ENCODE results near the gene SHC1.
A peak's percentile ranks its signal among the peaks of the same experiment; 100 is the strongest.

Gene SHC1

DNA sequence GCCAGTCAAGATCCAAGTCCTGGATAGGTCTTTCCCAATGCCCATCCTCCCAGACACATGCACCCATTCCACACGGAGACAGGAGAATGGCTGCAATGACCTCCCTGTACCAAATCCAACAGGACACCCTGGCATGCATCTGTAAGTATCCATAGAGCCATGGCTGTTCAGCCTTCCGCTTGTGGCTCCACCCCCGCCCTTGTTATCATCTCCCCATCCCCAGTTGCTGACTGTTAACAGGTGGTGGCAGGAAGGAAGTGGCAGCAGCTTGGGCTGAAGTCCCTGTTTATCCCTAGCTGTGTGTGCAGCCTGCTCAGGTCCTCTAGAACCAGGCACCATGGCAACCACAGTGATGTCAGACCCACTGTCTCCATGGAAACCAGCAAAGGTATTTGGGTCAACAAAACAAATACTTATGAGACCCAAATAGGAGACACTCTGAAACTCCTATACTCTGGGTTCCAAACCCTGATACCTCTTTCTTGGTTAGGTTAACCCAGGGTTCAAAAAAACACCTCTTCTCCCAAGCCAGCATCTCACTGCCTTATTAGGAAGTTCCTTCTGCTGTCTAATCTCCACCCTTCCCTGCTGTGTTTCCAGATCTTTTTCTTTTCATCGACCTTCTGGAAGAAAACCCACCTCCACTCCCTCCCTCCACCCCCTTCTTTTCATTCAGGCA lies 15.4 kb downstream of the SHC1 start (continued):
- TF ChIP-seq, protein P1, sequence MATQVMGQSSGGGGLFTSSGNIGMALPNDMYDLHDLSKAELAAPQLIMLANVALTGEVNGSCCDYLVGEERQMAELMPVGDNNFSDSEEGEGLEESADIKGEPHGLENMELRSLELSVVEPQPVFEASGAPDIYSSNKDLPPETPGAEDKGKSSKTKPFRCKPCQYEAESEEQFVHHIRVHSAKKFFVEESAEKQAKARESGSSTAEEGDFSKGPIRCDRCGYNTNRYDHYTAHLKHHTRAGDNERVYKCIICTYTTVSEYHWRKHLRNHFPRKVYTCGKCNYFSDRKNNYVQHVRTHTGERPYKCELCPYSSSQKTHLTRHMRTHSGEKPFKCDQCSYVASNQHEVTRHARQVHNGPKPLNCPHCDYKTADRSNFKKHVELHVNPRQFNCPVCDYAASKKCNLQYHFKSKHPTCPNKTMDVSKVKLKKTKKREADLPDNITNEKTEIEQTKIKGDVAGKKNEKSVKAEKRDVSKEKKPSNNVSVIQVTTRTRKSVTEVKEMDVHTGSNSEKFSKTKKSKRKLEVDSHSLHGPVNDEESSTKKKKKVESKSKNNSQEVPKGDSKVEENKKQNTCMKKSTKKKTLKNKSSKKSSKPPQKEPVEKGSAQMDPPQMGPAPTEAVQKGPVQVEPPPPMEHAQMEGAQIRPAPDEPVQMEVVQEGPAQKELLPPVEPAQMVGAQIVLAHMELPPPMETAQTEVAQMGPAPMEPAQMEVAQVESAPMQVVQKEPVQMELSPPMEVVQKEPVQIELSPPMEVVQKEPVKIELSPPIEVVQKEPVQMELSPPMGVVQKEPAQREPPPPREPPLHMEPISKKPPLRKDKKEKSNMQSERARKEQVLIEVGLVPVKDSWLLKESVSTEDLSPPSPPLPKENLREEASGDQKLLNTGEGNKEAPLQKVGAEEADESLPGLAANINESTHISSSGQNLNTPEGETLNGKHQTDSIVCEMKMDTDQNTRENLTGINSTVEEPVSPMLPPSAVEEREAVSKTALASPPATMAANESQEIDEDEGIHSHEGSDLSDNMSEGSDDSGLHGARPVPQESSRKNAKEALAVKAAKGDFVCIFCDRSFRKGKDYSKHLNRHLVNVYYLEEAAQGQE (tag by site-specific recombination; IDR thresholded peaks at IDR 0.05) = no peak
- peak; percentile 54; the same call in 1 of the 2 replicates for TF ChIP-seq YY2 (tag by site-specific recombination; IDR thresholded peaks at IDR 0.05)
- peak; percentile 98 for TF ChIP-seq SCRT2 (tag by site-specific recombination; IDR thresholded peaks at IDR 0.05)
- TF ChIP-seq GLIS1 (tag by site-specific recombination; IDR thresholded peaks at IDR 0.05) = no peak
- no peak for TF ChIP-seq RBAK (tag by site-specific recombination; IDR thresholded peaks at IDR 0.05)
- TF ChIP-seq, protein P2, sequence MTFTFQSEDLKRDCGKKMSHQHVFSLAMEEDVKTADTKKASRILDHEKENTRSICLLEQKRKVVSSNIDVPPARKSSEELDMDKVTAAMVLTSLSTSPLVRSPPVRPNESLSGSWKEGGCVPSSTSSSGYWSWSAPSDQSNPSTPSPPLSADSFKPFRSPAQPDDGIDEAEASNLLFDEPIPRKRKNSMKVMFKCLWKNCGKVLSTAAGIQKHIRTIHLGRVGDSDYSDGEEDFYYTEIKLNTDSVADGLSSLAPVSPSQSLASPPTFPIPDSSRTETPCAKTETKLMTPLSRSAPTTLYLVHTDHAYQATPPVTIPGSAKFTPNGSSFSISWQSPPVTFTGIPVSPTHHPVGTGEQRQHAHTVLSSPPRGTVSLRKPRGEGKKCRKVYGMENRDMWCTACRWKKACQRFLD (tag by site-specific recombination; IDR thresholded peaks at IDR 0.05) = no peak
- 0 out of 2 replicates have a peak, but pooled peaks have one; percentile 21 for TF ChIP-seq ZFHX2 (tag by site-specific recombination; conservative IDR thresholded peaks at IDR 0.05)
- TF ChIP-seq, protein P3, sequence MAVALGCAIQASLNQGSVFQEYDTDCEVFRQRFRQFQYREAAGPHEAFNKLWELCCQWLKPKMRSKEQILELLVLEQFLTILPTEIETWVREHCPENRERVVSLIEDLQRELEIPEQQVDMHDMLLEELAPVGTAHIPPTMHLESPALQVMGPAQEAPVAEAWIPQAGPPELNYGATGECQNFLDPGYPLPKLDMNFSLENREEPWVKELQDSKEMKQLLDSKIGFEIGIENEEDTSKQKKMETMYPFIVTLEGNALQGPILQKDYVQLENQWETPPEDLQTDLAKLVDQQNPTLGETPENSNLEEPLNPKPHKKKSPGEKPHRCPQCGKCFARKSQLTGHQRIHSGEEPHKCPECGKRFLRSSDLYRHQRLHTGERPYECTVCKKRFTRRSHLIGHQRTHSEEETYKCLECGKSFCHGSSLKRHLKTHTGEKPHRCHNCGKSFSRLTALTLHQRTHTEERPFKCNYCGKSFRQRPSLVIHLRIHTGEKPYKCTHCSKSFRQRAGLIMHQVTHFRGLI (tag by site-specific recombination; IDR thresholded peaks at IDR 0.05) = no peak
- TF ChIP-seq ZNF174 (tag by site-specific recombination; IDR thresholded peaks at IDR 0.05) = no peak
- peak; percentile 40 for TF ChIP-seq ZNF366 (tag by site-specific recombination; conservative IDR thresholded peaks at IDR 0.05)
- TF ChIP-seq, protein P4, sequence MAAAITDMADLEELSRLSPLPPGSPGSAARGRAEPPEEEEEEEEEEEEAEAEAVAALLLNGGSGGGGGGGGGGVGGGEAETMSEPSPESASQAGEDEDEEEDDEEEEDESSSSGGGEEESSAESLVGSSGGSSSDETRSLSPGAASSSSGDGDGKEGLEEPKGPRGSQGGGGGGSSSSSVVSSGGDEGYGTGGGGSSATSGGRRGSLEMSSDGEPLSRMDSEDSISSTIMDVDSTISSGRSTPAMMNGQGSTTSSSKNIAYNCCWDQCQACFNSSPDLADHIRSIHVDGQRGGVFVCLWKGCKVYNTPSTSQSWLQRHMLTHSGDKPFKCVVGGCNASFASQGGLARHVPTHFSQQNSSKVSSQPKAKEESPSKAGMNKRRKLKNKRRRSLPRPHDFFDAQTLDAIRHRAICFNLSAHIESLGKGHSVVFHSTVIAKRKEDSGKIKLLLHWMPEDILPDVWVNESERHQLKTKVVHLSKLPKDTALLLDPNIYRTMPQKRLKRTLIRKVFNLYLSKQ (tag by site-specific recombination; IDR thresholded peaks at IDR 0.05; ENCODE audit: borderline replicate concordance) = no peak
- TF ChIP-seq ZBTB8A (tag by site-specific recombination; IDR thresholded peaks at IDR 0.05) = no peak
- TF ChIP-seq WT1 (tag by site-specific recombination; IDR thresholded peaks at IDR 0.05) = no peak
- TF ChIP-seq ZNF585B (tag by site-specific recombination; IDR thresholded peaks at IDR 0.05) = no peak
- TF ChIP-seq, protein P5, sequence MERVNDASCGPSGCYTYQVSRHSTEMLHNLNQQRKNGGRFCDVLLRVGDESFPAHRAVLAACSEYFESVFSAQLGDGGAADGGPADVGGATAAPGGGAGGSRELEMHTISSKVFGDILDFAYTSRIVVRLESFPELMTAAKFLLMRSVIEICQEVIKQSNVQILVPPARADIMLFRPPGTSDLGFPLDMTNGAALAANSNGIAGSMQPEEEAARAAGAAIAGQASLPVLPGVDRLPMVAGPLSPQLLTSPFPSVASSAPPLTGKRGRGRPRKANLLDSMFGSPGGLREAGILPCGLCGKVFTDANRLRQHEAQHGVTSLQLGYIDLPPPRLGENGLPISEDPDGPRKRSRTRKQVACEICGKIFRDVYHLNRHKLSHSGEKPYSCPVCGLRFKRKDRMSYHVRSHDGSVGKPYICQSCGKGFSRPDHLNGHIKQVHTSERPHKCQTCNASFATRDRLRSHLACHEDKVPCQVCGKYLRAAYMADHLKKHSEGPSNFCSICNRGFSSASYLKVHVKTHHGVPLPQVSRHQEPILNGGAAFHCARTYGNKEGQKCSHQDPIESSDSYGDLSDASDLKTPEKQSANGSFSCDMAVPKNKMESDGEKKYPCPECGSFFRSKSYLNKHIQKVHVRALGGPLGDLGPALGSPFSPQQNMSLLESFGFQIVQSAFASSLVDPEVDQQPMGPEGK (tag by site-specific recombination; IDR thresholded peaks at IDR 0.05) = no peak
- TF ChIP-seq ZNF768 (tag by site-specific recombination; IDR thresholded peaks at IDR 0.05) = no peak
- no peak for TF ChIP-seq ZNF571 (tag by site-specific recombination; IDR thresholded peaks at IDR 0.05)
- no peak for TF ChIP-seq KLF8 (tag by site-specific recombination; IDR thresholded peaks at IDR 0.05)
- no peak for TF ChIP-seq ZNF560 (tag by site-specific recombination; IDR thresholded peaks at IDR 0.05; ENCODE audit: borderline replicate concordance)
- no peak for TF ChIP-seq SP3 (tag by site-specific recombination; IDR thresholded peaks at IDR 0.05)
- no peak for TF ChIP-seq ZNF132 (tag by site-specific recombination; IDR thresholded peaks at IDR 0.05; ENCODE audit: borderline replicate concordance)

Measured in HEK293 (cell line).